Measurements from ENCODE around the gene CATSPERD.
A peak's percentile ranks its signal among the peaks of the same experiment; 100 is the strongest.
"Not testable (repeated sequence)": the region's sequence is repeated elsewhere in the genome, so short reads cannot be mapped to it uniquely, and the experiment has no call there.

Gene CATSPERD

GRCh38 chr19:5686326-5686646 lies 34.2 kb upstream of the CATSPERD start:
- DNase-seq, result no peak

- DNase-seq, result peak; percentile 68
These were observed 33.6 kb upstream of the CATSPERD start for GRCh38 chr19:5686647-5687359.

GRCh38 chr19:5687360-5688198 lies 32.9 kb upstream of the CATSPERD start:
- no peak for DNase-seq

GRCh38 chr19:5688262-5688881 lies 32.1 kb upstream of the CATSPERD start:
- not testable (repeated sequence) for DNase-seq

GRCh38 chr19:5690125-5690954 lies 30.1 kb upstream of the CATSPERD start, which contains the start of gene RPL36:
Gene RPL36, plus strand, starts transcription at chr19:5690295. Its CDS starts 213 bp downstream, at chr19:5690508.
- DNase-seq, result peak; percentile 65

GRCh38 chr19:5690955-5691821 lies 29.2 kb upstream of the CATSPERD start:
- DNase-seq, result no peak

- DNase-seq, result no peak
These were observed 28.4 kb upstream of the CATSPERD start for GRCh38 chr19:5691822-5692722.

- DNase-seq, result no peak
These were observed 27.7 kb upstream of the CATSPERD start for GRCh38 chr19:5692723-5693194.

GRCh38 chr19:5693195-5694166 lies 27.0 kb upstream of the CATSPERD start:
- no peak for DNase-seq

- DNase-seq, result no peak
These were observed 26.1 kb upstream of the CATSPERD start for GRCh38 chr19:5694167-5694955.

GRCh38 chr19:5694956-5695648 lies 25.3 kb upstream of the CATSPERD start:
- DNase-seq, result no peak

- DNase-seq, result no peak
These were observed 24.7 kb upstream of the CATSPERD start for GRCh38 chr19:5695649-5696195.

- no peak for DNase-seq
These were observed 24.0 kb upstream of the CATSPERD start for GRCh38 chr19:5696196-5697021.

GRCh38 chr19:5697022-5697889 lies 23.2 kb upstream of the CATSPERD start:
- no peak for DNase-seq

GRCh38 chr19:5697890-5698634 lies 22.4 kb upstream of the CATSPERD start:
- no peak for DNase-seq
